Kidney (tissue), 14 donors: Measurements from ENCODE around the gene RIMBP2. TPM values are rescaled to one million over a fixed set of nuclear protein-coding genes. Genes with fewer than 3 reads are reported as not detected.

ENCODE experiments used
- DNase-seq, 5 donors: peaks; one replicate each; pipeline ENCODE4 v3.0.0-alpha.2; 2013 to 2020
- FAIRE-seq: peaks from 2 replicates; lab custom pipeline; 2012; peaks lifted over from hg19 to GRCh38; lab: Jason Lieb, UNC
- H3K27ac ChIP-seq, 2 donors: one replicate each; pipeline ENCODE4 v1.7.0; 2013; ENCODE audit warnings: low read depth in 2 of 2, low read length in 2 of 2, inconsistent platforms in 1 of 2
- H3K27me3 ChIP-seq: one replicate; pipeline ENCODE4 v1.7.1; 2013; ENCODE audit warnings: low read length, inconsistent platforms; ENCODE audit not compliant: control insufficient read depth, insufficient read depth
- H3K36me3 ChIP-seq, 3 donors: one replicate each; pipeline versions ENCODE4 v1.7.0 to v1.7.1; 2013; ENCODE audit warnings: low read length in 3 of 3, control low read depth in 1 of 3, inconsistent platforms in 1 of 3; ENCODE audit not compliant: insufficient read depth in 3 of 3, control insufficient read depth in 2 of 3
- H3K4me1 ChIP-seq, 3 donors: one replicate each; pipeline versions ENCODE4 v1.7.0 to v1.7.1; 2013; ENCODE audit warnings: low read length in 3 of 3, inconsistent platforms in 1 of 3, low read depth in 1 of 3; ENCODE audit not compliant: control insufficient read depth in 2 of 3, insufficient read depth in 2 of 3
- H3K4me3 ChIP-seq, 3 donors: one replicate each; pipeline versions ENCODE4 v1.7.0 to v1.8.1; 2013; ENCODE audit warnings: low read length in 3 of 3, control low read depth in 1 of 3, inconsistent platforms in 1 of 3
- H3K9ac ChIP-seq, 3 donors: one replicate each; pipeline versions ENCODE4 v1.7.0 to v1.7.1; 2013; ENCODE audit warnings: low read length in 3 of 3, control low read depth in 1 of 3, inconsistent platforms in 1 of 3
- H3K9me3 ChIP-seq, 3 donors: one replicate each; pipeline versions ENCODE4 v1.7.0 to v1.7.1; 2013; ENCODE audit warnings: low read length in 3 of 3, control low read depth in 1 of 3, inconsistent platforms in 1 of 3; ENCODE audit not compliant: control insufficient read depth in 2 of 3, insufficient read depth in 1 of 3
- CTCF ChIP-seq: IDR thresholded peaks from 3 replicates; pipeline ENCODE4 v1.5.1; 2012; ENCODE audit warnings: mild to moderate bottlenecking, moderate library complexity, borderline replicate concordance; ENCODE audit not compliant: insufficient read depth; ENCODE audit errors: extremely low read depth
- intact Hi-C: fragments of 100-400 bp; cut with DNase I; formaldehyde crosslinking; loops from one replicate; pipeline ENCODE4 v1.11.1; 2022
- polyA plus RNA-seq: library from polyadenylated mRNA; stranded (reverse); fragments of 350-450 nt; fragmentation: Illumina TruSeq; extraction: RNeasy Lipid Tissue Mini Kit (QIAGEN cat#74804); gene quantifications from one replicate; pipeline ENCODE4 v1.2.3, GENCODE V29; 2014; ENCODE audit warnings: low read depth, low replicate concordance; ENCODE audit not compliant: insufficient read depth
- total RNA-seq: library from RNA; stranded (reverse); fragmentation: NEBNext Ultra II Directional; extraction: Animal tissue kit (Norgen Biotek cat#: 25700); gene quantifications from one replicate; pipeline ENCODE4 v1.2.1, GENCODE V29; 2021
- donor health status: control.
- donor health status: control.
- donor health status: control.
- donor health status: control.
- donor health status: control.
- donor health status: DM: yes; HTN: yes; CAD: no.
- donor health status: Normal renal cell carcinoma (clear cell type).

Gene RIMBP2
- total and polyA plus RNA-seq, 2 donors from 2014 or later, result 2.8 to 51.7 TPM

GRCh38 chr12:130702966-130703732, 12.9 kb downstream of the RIMBP2 start:
- H3K9ac ChIP-seq, result no peak overlapping the region
- H3K4me3 ChIP-seq, result no peak overlapping the region
- no peaks in the 10 kb centered on the region for H3K9me3 ChIP-seq
- no peaks in the 10 kb centered on the region for H3K4me1 ChIP-seq
- intact Hi-C loops, result no loop called here
- no peak overlapping the region for H3K27ac ChIP-seq
- H3K27me3 ChIP-seq, result no peaks in the 10 kb centered on the region
- H3K36me3 ChIP-seq, result no peaks in the 10 kb centered on the region
- TF ChIP-seq CTCF, result no peak
- FAIRE-seq (no peak), DNase-seq (peak; percentile 48 to 51 (median 49))

GRCh38 chr12:130701402-130701744, 14.7 kb downstream of the RIMBP2 start:
- no peak for TF ChIP-seq CTCF

GRCh38 chr12:130700492-130701401, 15.4 kb downstream of the RIMBP2 start:
- FAIRE-seq, result no peak
- H3K36me3 ChIP-seq, result no peaks in the 10 kb centered on the region
- DNase-seq, result peak in 2 of 5 donors; percentile 8 to 29
- intact Hi-C loops, result no loop called here
- H3K9me3 ChIP-seq, result no peaks in the 10 kb centered on the region
- H3K27me3 ChIP-seq, result no peaks in the 10 kb centered on the region
- no peak overlapping the region for H3K4me3 ChIP-seq
- TF ChIP-seq CTCF, result no peak
- no peaks in the 10 kb centered on the region for H3K4me1 ChIP-seq
- no peak overlapping the region for H3K27ac ChIP-seq
- H3K9ac ChIP-seq, result no peak overlapping the region

More at GRCh38 chr12:130701402-130701744, 14.7 kb downstream of the RIMBP2 start:
- no peaks in the 10 kb centered on the region for H3K4me1 ChIP-seq
- no peak for FAIRE-seq
- H3K36me3 ChIP-seq, result no peaks in the 10 kb centered on the region
- no peak overlapping the region for H3K27ac ChIP-seq
- no peak overlapping the region for H3K4me3 ChIP-seq
- DNase-seq, result peak in 1 of 5 donors; percentile 30
- no peaks in the 10 kb centered on the region for H3K27me3 ChIP-seq
- no peak overlapping the region for H3K9ac ChIP-seq
- H3K9me3 ChIP-seq, result no peaks in the 10 kb centered on the region
- intact Hi-C loops, result no loop called here
